Cerebellar cortex (tissue), 1 donor: ENCODE measurements around the gene PCGF2.
"Not testable (repeated sequence)": the region's sequence is repeated elsewhere in the genome, so short reads cannot be mapped to it uniquely, and the experiment has no call there.

Source experiments
- DNase-seq: peaks from one replicate; pipeline ENCODE4 v3.0.0-alpha.2; 2015; ENCODE audit warnings: low spot score

The PCGF2 gene

DNA sequence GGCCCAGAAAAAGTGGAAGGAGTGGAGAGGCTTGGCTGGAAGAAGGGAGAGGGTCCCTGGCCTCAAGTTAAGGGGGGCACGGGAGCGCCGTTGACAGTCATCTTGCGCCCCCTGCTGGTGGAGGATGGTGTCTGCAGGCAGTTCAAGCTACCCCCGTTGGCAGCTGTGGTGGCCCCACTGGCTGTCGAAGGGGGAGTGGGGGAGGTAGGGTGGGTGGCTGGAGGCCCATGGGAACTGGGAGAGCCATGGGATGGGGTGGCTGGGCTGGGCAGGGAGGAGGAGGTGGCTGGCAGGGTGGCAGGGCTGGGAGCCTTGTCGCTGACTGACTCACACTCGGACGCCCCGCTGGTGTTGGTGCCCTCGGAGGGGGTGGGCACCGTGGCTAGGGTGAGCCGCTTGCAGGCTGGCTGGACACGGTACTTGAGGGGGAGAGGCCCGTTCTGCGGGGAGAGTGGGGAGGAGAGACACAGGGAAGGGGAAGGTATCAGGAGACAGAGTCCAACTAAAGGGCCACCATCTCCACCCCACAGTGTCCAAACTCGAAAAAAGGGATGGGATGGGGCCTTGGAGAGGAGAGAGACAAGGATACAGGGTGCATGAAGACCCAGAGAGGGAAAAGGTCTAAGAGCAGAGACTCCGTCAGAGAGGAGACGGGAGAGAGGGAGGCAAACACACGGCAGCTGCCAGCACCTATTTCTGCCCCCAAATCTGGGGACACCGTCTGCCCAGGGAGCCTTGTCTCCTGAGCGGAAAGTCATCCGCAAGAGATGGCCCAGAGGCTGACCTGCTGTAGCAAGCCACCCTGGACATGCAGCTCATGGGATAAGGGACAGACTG is 12.8 kb downstream of the PCGF2 start:
- DNase-seq = no peak

DNA sequence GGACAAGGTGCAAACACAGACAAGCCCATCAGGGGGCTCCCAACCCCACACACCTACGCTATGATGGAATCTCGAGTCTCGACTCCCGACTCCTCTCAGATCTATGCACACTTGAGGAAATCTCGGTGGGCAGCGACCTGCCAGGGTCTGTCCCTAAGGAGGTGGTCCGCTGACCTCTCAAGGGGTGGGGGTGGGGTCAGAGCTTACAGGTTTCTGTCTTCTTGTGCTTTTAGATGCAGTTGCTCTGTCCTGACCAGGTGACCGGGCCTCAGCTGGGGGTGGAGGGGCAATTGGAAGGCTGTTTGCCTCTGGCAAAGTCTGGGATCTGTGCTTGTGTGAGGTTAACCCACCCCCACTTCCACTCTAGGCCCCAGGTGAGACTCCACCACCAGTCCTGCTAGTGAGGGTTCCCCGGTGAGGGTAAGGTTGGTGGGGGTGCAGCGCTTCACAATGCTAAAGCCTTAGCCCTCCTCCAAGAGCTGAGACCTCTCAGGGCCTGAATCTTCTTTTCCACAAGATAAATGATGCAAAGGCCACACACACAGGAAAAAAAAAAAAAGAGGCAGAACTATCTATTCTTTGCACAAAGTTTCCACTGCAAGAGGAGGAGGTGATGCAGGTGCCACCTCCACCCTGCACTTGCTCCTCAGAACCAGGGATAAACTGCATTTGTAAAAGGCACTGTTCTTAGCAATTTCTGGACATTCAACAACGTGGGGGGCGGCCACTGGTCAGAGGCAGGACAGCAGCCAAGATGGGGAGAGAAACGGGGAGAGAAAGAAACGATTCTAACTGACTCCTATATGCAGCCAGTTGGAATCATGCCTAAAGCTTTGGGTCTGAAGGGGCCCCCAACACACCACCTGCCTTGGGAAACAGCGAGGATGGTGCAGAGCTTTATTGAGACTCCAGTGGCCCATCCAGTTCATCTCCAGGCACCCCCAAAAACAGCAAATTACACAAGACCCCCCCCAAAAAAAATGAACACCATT is 13.9 kb downstream of the PCGF2 start:
- DNase-seq = peak; percentile 70

- no peak for DNase-seq
Measured at GRCh38 chr17:38733282-38733981, 14.7 kb downstream of the PCGF2 start.

- no peak for DNase-seq
Measured at GRCh38 chr17:38732376-38733281, 15.5 kb downstream of the PCGF2 start.

DNA sequence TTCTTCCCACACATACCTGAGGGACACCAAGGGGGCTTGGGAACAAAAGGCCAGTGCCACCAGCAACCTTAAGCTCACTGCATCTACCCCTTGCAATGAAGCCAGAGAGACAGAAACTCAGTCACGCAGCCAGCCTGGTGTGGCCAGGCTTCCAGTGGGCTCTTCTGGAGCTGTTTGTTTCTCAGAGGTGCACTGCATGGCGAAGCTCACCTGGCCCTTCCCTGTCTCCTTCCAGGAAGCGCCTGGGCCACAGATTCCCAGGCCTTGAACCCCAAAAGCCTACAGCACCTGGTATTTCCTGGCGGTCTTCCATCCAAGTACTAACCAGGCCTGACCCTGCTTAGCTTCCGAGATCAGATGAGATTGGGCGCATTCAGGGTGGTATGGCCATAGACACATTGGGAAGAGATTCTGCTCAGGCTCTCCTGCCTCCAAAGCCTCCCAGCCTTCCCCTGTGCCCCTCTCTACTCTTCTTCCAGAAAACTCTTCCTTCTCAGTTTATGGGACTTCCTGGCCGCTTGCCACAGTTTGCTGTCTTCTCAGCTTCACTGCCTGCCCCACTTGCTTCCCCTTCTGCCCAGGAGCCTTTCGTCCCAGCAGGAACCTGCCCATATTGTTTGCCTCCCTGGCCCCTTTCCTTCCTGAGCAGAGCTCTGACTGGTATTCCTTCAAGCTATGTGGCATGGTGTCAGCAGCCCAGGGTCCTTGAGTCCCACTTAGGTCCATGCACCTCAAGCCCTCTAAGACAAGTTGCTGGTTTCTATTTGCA is 16.4 kb downstream of the PCGF2 start:
- no peak for DNase-seq

DNA sequence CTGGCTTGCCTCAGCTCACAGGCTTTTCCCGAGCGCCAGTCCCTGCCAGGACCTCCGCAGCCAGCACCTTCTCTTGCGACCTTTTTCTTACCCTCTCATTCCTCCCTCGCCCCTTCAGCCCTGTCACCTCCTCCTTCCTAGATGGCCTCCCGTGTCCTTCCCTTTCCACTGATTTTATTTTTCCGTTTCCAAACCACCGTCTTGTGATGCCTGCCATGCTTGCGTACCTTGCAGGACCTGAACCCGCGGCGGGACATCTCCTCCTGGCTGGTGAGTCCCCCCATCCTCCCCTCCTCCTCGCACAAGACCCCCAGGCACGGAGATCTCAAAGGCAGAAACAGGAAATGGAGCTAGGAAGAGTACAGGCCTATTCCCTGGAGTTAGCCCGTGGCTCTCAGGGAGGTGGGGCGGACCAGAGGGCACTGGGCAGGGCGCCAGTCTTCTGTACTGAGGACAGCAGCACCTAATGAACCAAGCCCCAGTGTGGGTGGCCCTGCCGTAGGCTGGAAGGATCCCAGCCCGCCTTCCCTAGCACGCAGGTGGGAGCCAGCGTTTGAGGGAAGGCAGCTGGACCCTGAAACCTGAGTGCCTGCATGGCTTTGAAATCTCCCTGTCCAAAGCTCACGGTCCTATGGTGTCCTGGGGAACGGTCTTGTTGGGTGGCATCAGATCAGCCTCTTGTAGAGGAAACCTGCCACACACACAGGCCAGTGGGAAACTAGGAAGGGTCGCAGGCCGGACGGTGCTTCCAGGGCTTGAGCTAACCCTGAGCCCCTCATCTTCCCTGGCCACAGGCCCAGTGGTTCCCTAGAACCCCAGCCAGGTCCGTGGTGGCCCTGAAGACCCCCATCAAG is 17.4 kb downstream of the PCGF2 start:
- DNase-seq = no peak

DNA sequence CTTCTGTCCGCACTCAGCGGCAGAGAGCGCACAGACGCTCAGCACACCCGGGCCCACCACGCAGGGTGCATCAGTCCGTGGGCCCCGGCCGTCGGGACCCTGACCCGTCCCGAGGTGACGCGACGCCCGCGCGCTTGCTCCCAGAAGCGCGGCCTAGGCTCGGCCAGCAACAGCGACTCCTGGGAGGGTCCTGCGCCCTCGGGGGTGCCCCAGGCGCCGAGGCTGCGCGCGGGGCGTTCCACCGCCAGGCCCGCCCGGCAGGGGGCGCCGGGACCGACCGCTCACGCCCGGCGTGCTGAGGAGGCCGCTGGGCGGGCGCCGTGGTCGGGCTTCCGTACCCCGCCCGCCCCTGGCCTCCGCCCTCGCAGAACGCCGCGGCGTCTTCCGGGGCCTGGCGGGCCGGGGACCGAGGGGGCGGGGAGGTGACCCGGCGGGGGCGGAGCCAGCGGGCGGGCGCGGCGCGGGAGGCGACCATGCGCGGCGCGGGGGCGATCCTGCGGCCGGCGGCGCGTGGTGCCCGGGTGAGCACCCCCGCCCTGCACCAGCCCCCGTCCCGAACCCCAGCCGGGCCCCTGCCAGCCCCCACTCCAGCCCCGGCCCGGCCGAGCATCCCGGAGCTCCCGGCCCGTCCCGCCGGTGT is 18.1 kb downstream of the PCGF2 start, which contains the start of gene CISD3:
Gene CISD3, plus strand, starts transcription at position 456 of the 640 bp plus-strand sequence. Its CDS starts 18 bp downstream, at position 474.
- no peak for DNase-seq

GRCh38 chr17:38729368-38729885 is 18.7 kb downstream of the PCGF2 start:
- no peak for DNase-seq

- DNase-seq = no peak
Measured at GRCh38 chr17:38728290-38728831, 19.8 kb downstream of the PCGF2 start.

DNA sequence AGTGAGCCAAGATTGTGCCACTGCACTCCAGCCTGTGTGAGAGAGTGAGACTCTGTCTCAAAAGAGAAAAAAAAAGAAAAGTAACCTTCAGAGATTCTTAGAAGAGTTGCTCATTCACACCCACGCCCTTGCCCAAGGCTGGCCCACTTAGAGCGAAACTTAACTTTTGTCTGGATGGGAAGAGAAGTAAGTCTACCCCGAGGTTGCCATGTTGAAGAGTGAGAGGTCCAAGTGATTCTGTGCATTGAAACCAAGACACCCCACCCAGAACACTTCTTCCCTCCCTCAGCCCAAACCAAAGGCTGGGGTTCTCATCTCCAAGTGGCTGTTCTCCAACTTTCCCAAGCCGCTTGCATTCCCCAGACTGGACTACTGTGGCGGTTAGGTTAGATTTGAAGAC is 20.4 kb downstream of the PCGF2 start:
- no peak for DNase-seq

DNA sequence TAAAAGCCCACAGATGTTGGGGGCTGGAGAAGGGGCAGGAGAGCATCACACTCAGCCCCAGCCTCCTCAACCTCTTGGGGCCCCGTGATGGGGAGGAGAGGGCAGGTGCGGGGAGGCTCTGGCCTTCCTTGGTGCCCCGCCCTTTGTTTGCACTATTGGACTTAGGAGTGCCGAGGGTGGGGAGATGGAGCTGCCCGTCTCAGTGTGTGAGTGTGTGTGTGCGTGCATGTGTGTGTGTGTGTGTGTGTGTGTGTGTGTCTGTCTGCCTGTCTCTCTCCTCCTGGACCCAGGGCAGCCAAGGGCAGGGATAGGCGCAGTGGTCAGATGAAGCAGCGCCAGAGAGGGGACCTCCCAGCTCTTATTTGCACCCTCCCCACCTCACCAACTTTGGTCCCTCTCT is 22.0 kb downstream of the PCGF2 start:
- not testable (repeated sequence) for DNase-seq

DNA sequence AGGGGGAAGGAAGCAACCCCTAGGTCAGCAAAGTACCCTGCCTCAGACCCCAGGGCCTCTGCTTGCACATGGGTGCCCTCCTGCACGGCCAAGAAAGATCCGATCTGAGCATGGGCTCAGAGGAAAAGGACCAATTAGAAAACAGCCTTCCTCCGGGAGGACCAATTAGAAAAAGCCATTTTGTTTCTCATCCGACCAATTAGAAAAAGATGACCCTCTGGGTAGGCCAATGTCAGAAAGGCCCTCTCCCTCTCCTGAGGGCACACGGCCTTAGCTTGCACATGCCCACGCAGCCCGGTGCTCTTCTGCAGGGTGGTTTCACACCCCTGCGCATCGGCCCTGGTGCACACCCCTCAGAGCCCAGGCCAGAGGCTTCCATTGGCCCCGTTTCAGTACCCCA is 23.1 kb downstream of the PCGF2 start:
- DNase-seq = peak; percentile 68

DNA sequence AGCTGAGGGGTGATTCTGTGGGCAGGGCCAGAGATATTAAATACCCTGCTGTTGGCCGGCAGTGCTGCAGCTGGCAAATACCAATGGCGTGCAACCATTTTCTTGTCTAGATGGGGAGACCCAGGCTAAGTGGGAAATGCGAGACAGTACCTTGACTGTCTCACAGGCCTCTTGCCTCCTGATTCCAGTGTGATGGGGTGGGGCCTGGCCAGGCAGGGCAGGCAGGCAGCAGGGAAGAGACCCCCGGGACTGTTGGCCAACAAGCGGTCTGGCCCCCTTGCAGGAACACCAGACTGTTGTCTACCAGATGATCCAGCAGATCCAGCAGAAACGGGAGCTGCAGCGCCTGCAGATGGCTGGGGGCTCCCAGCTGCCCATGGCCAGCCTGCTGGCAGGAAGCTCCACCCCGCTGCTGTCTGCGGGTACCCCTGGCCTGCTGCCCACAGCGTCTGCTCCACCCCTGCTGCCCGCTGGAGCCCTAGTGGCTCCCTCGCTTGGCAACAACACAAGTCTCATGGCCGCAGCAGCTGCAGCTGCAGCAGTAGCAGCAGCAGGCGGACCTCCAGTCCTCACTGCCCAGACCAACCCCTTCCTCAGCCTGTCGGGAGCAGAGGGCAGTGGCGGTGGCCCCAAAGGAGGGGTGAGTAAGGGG is 23.7 kb downstream of the PCGF2 start:
- no peak for DNase-seq

GRCh38 chr17:38721802-38722201 is 26.3 kb downstream of the PCGF2 start:
- no peak for DNase-seq

DNA sequence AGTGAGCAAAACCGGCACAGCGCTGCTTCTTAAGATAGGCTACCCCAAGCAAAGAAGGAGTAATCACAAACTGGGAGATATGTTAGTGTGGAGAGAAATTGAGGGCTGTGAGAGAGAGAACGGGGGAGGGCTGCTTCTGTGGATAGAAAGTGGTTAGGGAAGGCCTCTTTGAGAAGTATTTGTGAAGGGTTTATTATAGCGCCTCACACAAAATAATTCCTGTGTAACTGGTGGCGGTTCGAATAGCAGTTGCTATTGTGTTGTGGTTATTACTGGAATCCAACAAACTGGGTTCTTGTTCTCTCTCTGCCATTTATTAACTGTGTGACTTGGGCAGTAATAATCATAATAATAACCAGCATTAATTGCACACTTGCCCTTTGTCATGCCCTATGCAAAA is 27.2 kb downstream of the PCGF2 start:
- no peak for DNase-seq

- no peak for DNase-seq
Measured at GRCh38 chr17:38719943-38720641, 28.0 kb downstream of the PCGF2 start.
